ENCODE data around the gene LRTM1. TPM values are rescaled to one million over a fixed set of nuclear protein-coding genes. Genes with fewer than 3 reads are reported as not detected.

The LRTM1 gene
- total RNA-seq, 1 donor from 2014 or later: not detected

GRCh38 chr3:54878145-54878544, 49.7 kb downstream of the LRTM1 start:
- Mint-ChIP-seq H3K9me3 (ENCODE audit: low read depth) (no peaks in the 10 kb centered on the region), H3K36me3 (ENCODE audit: insufficient read depth) (no peaks in the 10 kb centered on the region), H3K27me3 (peaks cover 11% of the 10 kb centered on the region), H3K4me1 (ENCODE audit: low read depth) (no peaks in the 10 kb centered on the region), H3K27ac (no peak overlapping the region), H3K4me3 (ENCODE audit: low read depth) (no peak overlapping the region)
- no peak for TF ChIP-seq CTCF (IDR thresholded peaks at IDR 0.05; ENCODE audit: unreplicated experiment)
- DNase-seq (ENCODE audit: low spot score, unreplicated experiment): no peak

- TF ChIP-seq CTCF (IDR thresholded peaks at IDR 0.05; ENCODE audit: unreplicated experiment): no peak
- Mint-ChIP-seq H3K9me3 (ENCODE audit: low read depth) (no peaks in the 10 kb centered on the region), H3K27me3 (peaks cover 12% of the 10 kb centered on the region), H3K4me1 (ENCODE audit: low read depth) (no peaks in the 10 kb centered on the region), H3K27ac (no peak overlapping the region), H3K4me3 (ENCODE audit: low read depth) (no peak overlapping the region), H3K36me3 (ENCODE audit: insufficient read depth) (no peaks in the 10 kb centered on the region)
- DNase-seq (ENCODE audit: low spot score, unreplicated experiment): no peak
Measured at GRCh38 chr3:54877730-54878129, 50.1 kb downstream of the LRTM1 start.

- Mint-ChIP-seq H3K4me3 (ENCODE audit: low read depth) (no peak overlapping the region), H3K36me3 (ENCODE audit: insufficient read depth) (no peaks in the 10 kb centered on the region), H3K9me3 (ENCODE audit: low read depth) (no peaks in the 10 kb centered on the region), H3K4me1 (ENCODE audit: low read depth) (no peaks in the 10 kb centered on the region), H3K27ac (no peak overlapping the region), H3K27me3 (peaks cover 19% of the 10 kb centered on the region)
- no peak for TF ChIP-seq CTCF (IDR thresholded peaks at IDR 0.05; ENCODE audit: unreplicated experiment)
- DNase-seq (ENCODE audit: low spot score, unreplicated experiment): no peak
Measured at GRCh38 chr3:54876694-54877093, 51.2 kb downstream of the LRTM1 start.

GRCh38 chr3:54875596-54876268, 52.1 kb downstream of the LRTM1 start:
- no peaks in the 10 kb centered on the region for H3K4me1 Mint-ChIP-seq (ENCODE audit: low read depth)
- H3K36me3 Mint-ChIP-seq (ENCODE audit: insufficient read depth): no peaks in the 10 kb centered on the region
- no peaks in the 10 kb centered on the region for H3K9me3 Mint-ChIP-seq (ENCODE audit: low read depth)
- H3K27ac Mint-ChIP-seq: no peak overlapping the region
- H3K27me3 Mint-ChIP-seq: peaks cover 19% of the 10 kb centered on the region
- H3K4me3 Mint-ChIP-seq (ENCODE audit: low read depth): no peak overlapping the region
- no peak for TF ChIP-seq CTCF (IDR thresholded peaks at IDR 0.05; ENCODE audit: unreplicated experiment)
- DNase-seq (ENCODE audit: low spot score, unreplicated experiment): no peak

- Mint-ChIP-seq H3K4me3 (ENCODE audit: low read depth) (no peak overlapping the region), H3K9me3 (ENCODE audit: low read depth) (no peaks in the 10 kb centered on the region), H3K4me1 (ENCODE audit: low read depth) (no peaks in the 10 kb centered on the region), H3K27ac (no peak overlapping the region), H3K36me3 (ENCODE audit: insufficient read depth) (no peaks in the 10 kb centered on the region), H3K27me3 (peaks cover 19% of the 10 kb centered on the region)
- DNase-seq (ENCODE audit: low spot score, unreplicated experiment): no peak
- no peak for TF ChIP-seq CTCF (IDR thresholded peaks at IDR 0.05; ENCODE audit: unreplicated experiment)
Measured at GRCh38 chr3:54874816-54875556, 52.9 kb downstream of the LRTM1 start.
